Neuronal stem cell (in vitro differentiated cells): ENCODE measurements around the gene CDK11B.

Experiments used
- DNase-seq: peaks from one replicate; pipeline ENCODE4 v3.0.0-alpha.2; 2013; ENCODE audit warnings: low spot score
- H2AFZ ChIP-seq: one replicate; pipeline ENCODE4 v1.6.1; 2013; ENCODE audit warnings: mild to moderate bottlenecking, low read length, inconsistent platforms
- H2AK5ac ChIP-seq: 2 replicates; pipeline ENCODE4 v1.6.1; 2013; ENCODE audit warnings: low read depth, mild to moderate bottlenecking, inconsistent platforms, low read length, moderate library complexity, mixed read lengths
- H2BK120ac ChIP-seq: 2 replicates; pipeline ENCODE4 v1.6.1; 2013; ENCODE audit warnings: low read depth, mild to moderate bottlenecking, inconsistent platforms, low read length, moderate library complexity, mixed read lengths
- H2BK12ac ChIP-seq: one replicate; pipeline ENCODE4 v1.6.1; 2013; ENCODE audit warnings: low read length, inconsistent platforms
- H2BK15ac ChIP-seq: 2 replicates; pipeline ENCODE4 v1.6.1; 2013; ENCODE audit warnings: mild to moderate bottlenecking, low read length, inconsistent platforms, mixed read lengths
- H2BK5ac ChIP-seq: one replicate; pipeline ENCODE4 v1.6.1; 2013; ENCODE audit warnings: inconsistent platforms, mild to moderate bottlenecking, low read length, moderate library complexity
- H3K14ac ChIP-seq: one replicate; pipeline ENCODE4 v1.6.1; 2013; ENCODE audit warnings: low read length, inconsistent platforms
- H3K18ac ChIP-seq: 2 replicates; pipeline ENCODE4 v1.6.1; 2013; ENCODE audit warnings: low read length, inconsistent platforms
- H3K23ac ChIP-seq: 2 replicates; pipeline ENCODE4 v1.6.1; 2013; ENCODE audit warnings: low read depth, mild to moderate bottlenecking, mixed read lengths, low read length, inconsistent platforms; ENCODE audit not compliant: poor library complexity
- H3K27ac ChIP-seq: replicated peaks from 3 replicates; pipeline ENCODE4 v1.5.1; 2013; ENCODE audit warnings: low read length, inconsistent platforms
- H3K27me3 ChIP-seq, 3 experiments: 2 replicates each; pipeline ENCODE4 v1.6.1; 2013; ENCODE audit warnings: low read length in 3 of 3, mild to moderate bottlenecking in 2 of 3, inconsistent platforms in 1 of 3, low read depth in 1 of 3, mixed read lengths in 1 of 3, moderate library complexity in 1 of 3; ENCODE audit not compliant: control insufficient read depth in 3 of 3, insufficient read depth in 3 of 3
- H3K36me3 ChIP-seq, 2 donors: replicated peaks in 1 of 2; 2 replicates each; pipeline ENCODE4 v1.6.1; 2013; ENCODE audit warnings: low read length in 2 of 2; ENCODE audit not compliant: control insufficient read depth in 2 of 2, insufficient read depth in 2 of 2
- H3K4ac ChIP-seq: 2 replicates; pipeline ENCODE4 v1.6.1; 2013; ENCODE audit warnings: inconsistent platforms, mild to moderate bottlenecking, low read length, moderate library complexity
- H3K4me1 ChIP-seq, 2 donors: 1 replicate in 1 of 2; 2 replicates in 1 of 2; pipeline ENCODE4 v1.6.1; 2013; ENCODE audit warnings: low read length in 2 of 2, low read depth in 1 of 2; ENCODE audit not compliant: control insufficient read depth in 2 of 2, insufficient read depth in 1 of 2
- H3K4me2 ChIP-seq: one replicate; pipeline ENCODE4 v1.6.1; 2013; ENCODE audit warnings: mild to moderate bottlenecking, low read length, inconsistent platforms; ENCODE audit not compliant: insufficient read depth, poor library complexity, severe bottlenecking
- H3K4me3 ChIP-seq, 2 donors: 2 replicates each; pipeline ENCODE4 v1.5.1; 2013; ENCODE audit warnings: low read length in 2 of 2, mild to moderate bottlenecking in 2 of 2, inconsistent platforms in 1 of 2, moderate library complexity in 1 of 2
- H3K79me1 ChIP-seq: one replicate; pipeline ENCODE4 v1.6.1; 2013; ENCODE audit warnings: low read depth, mild to moderate bottlenecking, inconsistent platforms, low read length, moderate library complexity
- H3K9ac ChIP-seq: one replicate; pipeline ENCODE4 v1.6.1; 2013; ENCODE audit warnings: mild to moderate bottlenecking, low read depth, low read length, inconsistent platforms; ENCODE audit not compliant: poor library complexity
- H3K9me3 ChIP-seq, 2 donors: replicated peaks in 1 of 2; 2 replicates each; pipeline versions ENCODE3 to v1.6.1; 2013; ENCODE audit warnings: low read length in 2 of 2, mild to moderate bottlenecking in 2 of 2, inconsistent platforms in 1 of 2, low read depth in 1 of 2, mixed read lengths in 1 of 2, moderate library complexity in 1 of 2; ENCODE audit not compliant: control insufficient read depth in 2 of 2, insufficient read depth in 1 of 2
- H4K8ac ChIP-seq: one replicate; pipeline ENCODE4 v1.6.1; 2013; ENCODE audit warnings: low read depth, mild to moderate bottlenecking, inconsistent platforms, low read length, moderate library complexity
- H4K91ac ChIP-seq: one replicate; pipeline ENCODE4 v1.6.1; 2013; ENCODE audit warnings: low read length, low read depth, mild to moderate bottlenecking, inconsistent platforms; ENCODE audit not compliant: poor library complexity
- WGBS, 2 donors: extraction: QIAGEN DNeasy Blood & Tissue Kit; methylation state at CpG; one replicate each; pipeline ENCODE4 v1.1.7; 2013; ENCODE audit warnings: missing lambda C conversion rate in 2 of 2, mixed read lengths in 1 of 2; ENCODE audit not compliant: insufficient read length in 2 of 2, insufficient replicate concordance in 1 of 2; ENCODE audit errors: extremely low coverage in 2 of 2; 5-methylcytosine and 5-hydroxymethylcytosine counted together

CDK11B gene

GRCh38 chr1:1671365-1672119, 12.7 kb upstream of the CDK11B start:
- Histone ChIP-seq H3K23ac (no peak overlapping the region), H3K27me3 (no peaks in the 10 kb centered on the region), H4K8ac (no peak overlapping the region), H3K36me3 (peaks cover 16 to 55% of the 10 kb centered on the region in 2 donors), H2AK5ac (no peak overlapping the region), H3K4me1 (no peaks in the 10 kb centered on the region), H3K4me3 (no peak overlapping the region), H2AFZ (no peak overlapping the region), H2BK12ac (no peak overlapping the region), H3K4ac (no peak overlapping the region), H3K79me1 (no peaks in the 10 kb centered on the region), H3K18ac (no peak overlapping the region), H3K14ac (no peak overlapping the region), H2BK15ac (no peak overlapping the region), H3K9ac (no peak overlapping the region), H3K27ac (no peak overlapping the region), H2BK5ac (peak overlapping the region; percentile 13), H4K91ac (no peak overlapping the region), H3K4me2 (no peak overlapping the region), H2BK120ac (peak overlapping the region; percentile 54), H3K9me3 (no peaks in the 10 kb centered on the region)
- WGBS, 2 donors: no CpG with 5 or more reads among the region's 27 CpGs
- DNase-seq: no peak

GRCh38 chr1:1670866-1671265, 12.1 kb upstream of the CDK11B start:
- no peak overlapping the region for H3K14ac ChIP-seq
- no peak overlapping the region for H3K18ac ChIP-seq
- no peak overlapping the region for H3K4me2 ChIP-seq
- no peak overlapping the region for H4K91ac ChIP-seq
- H4K8ac ChIP-seq: no peak overlapping the region
- no peaks in the 10 kb centered on the region for H3K27me3 ChIP-seq
- H2BK5ac ChIP-seq: no peak overlapping the region
- H2BK120ac ChIP-seq: peak overlapping the region; percentile 54
- peaks cover 22 to 61% of the 10 kb centered on the region in 2 donors for H3K36me3 ChIP-seq
- H3K4me3 ChIP-seq: no peak overlapping the region
- H3K9me3 ChIP-seq: no peaks in the 10 kb centered on the region
- no peak overlapping the region for H2AK5ac ChIP-seq
- H3K79me1 ChIP-seq: peaks cover under 1% of the 10 kb centered on the region
- H2AFZ ChIP-seq: no peak overlapping the region
- H3K9ac ChIP-seq: no peak overlapping the region
- no peak overlapping the region for H3K4ac ChIP-seq
- H3K27ac ChIP-seq: no peak overlapping the region
- no peaks in the 10 kb centered on the region for H3K4me1 ChIP-seq
- WGBS, 2 donors: no CpG with 5 or more reads among the region's 24 CpGs
- no peak overlapping the region for H3K23ac ChIP-seq
- DNase-seq: no peak
- H2BK15ac ChIP-seq: no peak overlapping the region
- H2BK12ac ChIP-seq: no peak overlapping the region

- no peak overlapping the region for H3K27ac ChIP-seq
- H3K36me3 ChIP-seq: peaks cover 32 to 72% of the 10 kb centered on the region in 2 donors
- no peak overlapping the region for H2BK120ac ChIP-seq
- no peak overlapping the region for H4K91ac ChIP-seq
- no peak for DNase-seq
- H3K27me3 ChIP-seq: no peaks in the 10 kb centered on the region
- H3K9me3 ChIP-seq: no peaks in the 10 kb centered on the region
- peaks cover 5% of the 10 kb centered on the region for H3K79me1 ChIP-seq
- no peak overlapping the region for H3K23ac ChIP-seq
- no peak overlapping the region for H2BK5ac ChIP-seq
- no peak overlapping the region for H2AFZ ChIP-seq
- WGBS, 2 donors: no CpG with 5 or more reads among the region's 43 CpGs
- H3K9ac ChIP-seq: no peak overlapping the region
- no peak overlapping the region for H4K8ac ChIP-seq
- no peak overlapping the region for H2BK15ac ChIP-seq
- H3K4me2 ChIP-seq: no peak overlapping the region
- no peak overlapping the region for H3K4me3 ChIP-seq
- no peak overlapping the region for H2AK5ac ChIP-seq
- H3K4ac ChIP-seq: no peak overlapping the region
- no peak overlapping the region for H3K18ac ChIP-seq
- no peak overlapping the region for H3K14ac ChIP-seq
- H3K4me1 ChIP-seq: no peaks in the 10 kb centered on the region
- no peak overlapping the region for H2BK12ac ChIP-seq
These were observed 10.9 kb upstream of the CDK11B start for GRCh38 chr1:1669468-1670440.

GRCh38 chr1:1666526-1666925, 7.7 kb upstream of the CDK11B start:
- H3K4ac ChIP-seq: no peak overlapping the region
- no peak overlapping the region for H3K4me3 ChIP-seq
- no peak overlapping the region for H3K27ac ChIP-seq
- no peak overlapping the region for H2AFZ ChIP-seq
- H2BK120ac ChIP-seq: no peak overlapping the region
- H2BK12ac ChIP-seq: peak overlapping the region; percentile 10
- no peaks in the 10 kb centered on the region for H3K9me3 ChIP-seq
- H4K8ac ChIP-seq: no peak overlapping the region
- H2AK5ac ChIP-seq: no peak overlapping the region
- DNase-seq: no peak
- no peak overlapping the region for H3K4me2 ChIP-seq
- H3K23ac ChIP-seq: no peak overlapping the region
- no peak overlapping the region for H3K14ac ChIP-seq
- H3K9ac ChIP-seq: no peak overlapping the region
- no CpG with 5 or more reads among the region's 15 CpGs for WGBS, 2 donors
- H3K36me3 ChIP-seq: peaks cover 30 to 64% of the 10 kb centered on the region in 2 donors
- H4K91ac ChIP-seq: no peak overlapping the region
- H2BK5ac ChIP-seq: no peak overlapping the region
- H3K27me3 ChIP-seq: no peaks in the 10 kb centered on the region
- peaks cover 8% of the 10 kb centered on the region for H3K79me1 ChIP-seq
- no peak overlapping the region for H2BK15ac ChIP-seq
- no peak overlapping the region for H3K18ac ChIP-seq
- H3K4me1 ChIP-seq: no peaks in the 10 kb centered on the region
